C4-2B (cell line): ENCODE measurements around the gene SLC10A7.

Experiments used
- H3K27ac ChIP-seq: fragments of 450-650 bp; 2 replicates; pipeline ENCODE4 v1.5.1; 2017
- ZFX ChIP-seq: fragments of 450-650 bp; IDR thresholded peaks from 2 replicates; pipeline ENCODE4 v1.6.1; 2017
- TF ChIP-seq, protein P1 (sequence below): fragments of 450-650 bp; conservative IDR thresholded peaks from 2 replicates; pipeline ENCODE4 v1.5.1; 2017; ENCODE audit warnings: mild to moderate bottlenecking

The SLC10A7 gene

DNA sequence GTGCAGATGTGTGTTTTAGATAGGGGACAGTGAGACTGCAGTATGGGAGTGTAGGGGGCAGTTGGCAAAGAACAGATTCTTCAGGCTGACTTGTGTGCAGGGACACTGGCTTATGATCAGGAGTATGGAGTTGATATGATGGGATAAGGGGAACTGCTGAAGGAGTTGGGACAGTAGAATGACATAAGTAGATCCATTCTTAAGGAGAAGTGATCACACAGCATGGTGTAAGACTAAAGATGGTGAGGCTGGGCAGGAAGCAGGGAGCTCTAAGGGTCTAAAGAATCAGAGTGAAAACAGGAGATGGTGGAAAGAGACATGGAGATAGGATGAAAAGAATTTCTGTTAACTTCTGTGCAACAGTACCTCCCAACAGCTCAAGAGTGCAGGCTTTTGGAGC, 236.7 kb downstream of the SLC10A7 start:
- TF ChIP-seq, protein P1, sequence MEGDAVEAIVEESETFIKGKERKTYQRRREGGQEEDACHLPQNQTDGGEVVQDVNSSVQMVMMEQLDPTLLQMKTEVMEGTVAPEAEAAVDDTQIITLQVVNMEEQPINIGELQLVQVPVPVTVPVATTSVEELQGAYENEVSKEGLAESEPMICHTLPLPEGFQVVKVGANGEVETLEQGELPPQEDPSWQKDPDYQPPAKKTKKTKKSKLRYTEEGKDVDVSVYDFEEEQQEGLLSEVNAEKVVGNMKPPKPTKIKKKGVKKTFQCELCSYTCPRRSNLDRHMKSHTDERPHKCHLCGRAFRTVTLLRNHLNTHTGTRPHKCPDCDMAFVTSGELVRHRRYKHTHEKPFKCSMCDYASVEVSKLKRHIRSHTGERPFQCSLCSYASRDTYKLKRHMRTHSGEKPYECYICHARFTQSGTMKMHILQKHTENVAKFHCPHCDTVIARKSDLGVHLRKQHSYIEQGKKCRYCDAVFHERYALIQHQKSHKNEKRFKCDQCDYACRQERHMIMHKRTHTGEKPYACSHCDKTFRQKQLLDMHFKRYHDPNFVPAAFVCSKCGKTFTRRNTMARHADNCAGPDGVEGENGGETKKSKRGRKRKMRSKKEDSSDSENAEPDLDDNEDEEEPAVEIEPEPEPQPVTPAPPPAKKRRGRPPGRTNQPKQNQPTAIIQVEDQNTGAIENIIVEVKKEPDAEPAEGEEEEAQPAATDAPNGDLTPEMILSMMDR: no peak
- no peak for TF ChIP-seq ZFX
- H3K27ac ChIP-seq: no peak overlapping the region

DNA sequence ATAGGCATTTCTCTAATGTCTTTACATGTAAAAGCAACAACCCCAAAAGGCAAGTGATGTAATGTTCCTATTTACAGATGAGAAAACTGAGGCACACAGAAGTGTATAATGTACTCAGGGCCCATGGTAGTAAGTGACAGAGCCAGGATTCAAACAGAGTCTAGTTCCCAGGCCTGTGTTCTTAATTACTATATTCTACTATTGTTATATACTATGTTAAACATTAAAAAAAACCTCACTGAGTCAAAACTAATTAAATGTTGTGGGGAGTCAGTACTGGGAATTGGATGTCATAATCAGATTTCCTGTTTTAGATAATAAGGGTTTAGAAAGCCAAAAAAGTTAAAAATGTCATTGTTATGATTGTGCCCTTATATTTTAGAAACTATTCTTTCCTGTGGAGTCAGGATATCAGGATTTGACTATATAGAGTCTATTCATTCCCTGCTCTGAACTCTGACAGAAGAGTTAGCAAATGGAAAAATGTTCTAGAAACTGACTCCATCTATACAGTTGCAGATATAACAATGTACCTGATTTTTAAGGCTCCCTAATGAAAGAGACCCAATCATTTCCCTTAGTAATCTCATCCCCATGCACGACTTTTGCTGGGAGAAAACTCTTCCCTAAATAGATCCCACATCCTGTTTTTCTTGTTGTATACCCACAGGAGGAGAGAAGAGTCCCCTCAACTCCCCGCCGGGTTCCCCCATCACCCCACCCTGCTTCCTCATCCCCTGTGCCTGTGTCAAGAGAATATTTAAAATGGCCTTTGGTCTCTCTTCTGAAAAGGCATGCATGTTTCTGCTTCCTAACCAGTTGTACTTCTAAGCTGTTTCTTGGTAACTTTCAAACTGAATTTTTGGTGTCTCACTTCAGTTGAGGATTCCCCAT, 237.7 kb downstream of the SLC10A7 start:
- H3K27ac ChIP-seq: no peak overlapping the region
- no peak for TF ChIP-seq ZFX
- TF ChIP-seq, protein P1: no peak

DNA sequence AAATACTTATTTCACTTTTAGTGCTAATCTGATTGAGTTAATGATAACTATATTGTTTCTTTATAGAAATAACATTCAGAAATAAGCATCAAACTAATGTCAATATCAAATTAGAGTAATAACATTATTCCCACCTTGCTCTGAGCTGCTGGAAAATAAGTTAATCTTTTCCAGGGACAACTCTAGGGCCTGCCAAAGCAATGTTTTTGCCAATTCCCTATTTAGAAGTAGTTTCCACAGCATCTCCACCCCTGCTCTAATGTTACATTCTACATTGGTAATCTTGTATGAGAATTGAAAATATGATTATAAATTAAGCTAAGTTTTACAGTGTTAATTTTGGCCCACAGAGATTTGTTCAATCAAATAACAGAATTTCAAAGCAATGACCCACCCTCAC, 239.1 kb downstream of the SLC10A7 start:
- no peak for TF ChIP-seq ZFX
- TF ChIP-seq, protein P1: no peak
- no peak overlapping the region for H3K27ac ChIP-seq

DNA sequence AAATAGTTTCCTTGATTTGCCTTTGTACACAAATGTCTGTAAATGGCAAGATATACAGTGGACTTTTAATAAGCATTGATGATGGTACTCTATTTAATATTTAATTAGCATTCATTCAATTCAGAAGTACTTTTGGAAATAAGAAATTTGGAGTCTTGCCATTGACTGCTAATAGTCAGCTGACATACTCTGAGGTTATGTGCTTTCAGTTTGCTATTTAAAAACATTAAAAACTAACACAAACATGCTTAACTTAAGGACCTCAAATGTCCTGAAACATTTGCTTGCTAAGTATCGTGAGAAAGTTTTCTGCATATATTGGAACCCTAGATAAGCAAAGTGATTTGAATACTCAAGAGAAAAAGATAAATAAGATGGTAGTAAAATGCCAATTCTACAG, 242.8 kb downstream of the SLC10A7 start:
- H3K27ac ChIP-seq: no peak overlapping the region
- TF ChIP-seq, protein P1: no peak
- TF ChIP-seq ZFX: no peak

DNA sequence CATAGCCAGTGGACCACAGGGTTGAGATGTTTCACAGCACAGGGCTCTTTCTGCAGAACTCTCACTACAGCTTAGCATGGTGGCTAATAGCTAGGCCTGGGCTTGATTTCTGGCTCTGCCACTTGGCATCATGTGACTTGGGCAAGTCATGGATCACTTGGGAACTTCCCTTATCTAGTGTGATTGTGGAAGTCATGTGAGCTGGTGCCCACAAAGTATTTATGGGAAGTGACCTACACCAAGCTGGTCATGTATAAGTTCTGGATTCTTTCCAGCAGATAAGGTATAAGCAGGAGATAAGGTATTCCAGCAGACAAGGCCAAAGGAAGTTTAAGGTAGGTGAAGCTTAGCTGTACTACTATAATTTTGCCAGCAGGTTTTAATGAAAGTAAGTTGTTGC, 246.4 kb downstream of the SLC10A7 start:
- TF ChIP-seq, protein P1: no peak
- no peak for TF ChIP-seq ZFX
- no peak overlapping the region for H3K27ac ChIP-seq

DNA sequence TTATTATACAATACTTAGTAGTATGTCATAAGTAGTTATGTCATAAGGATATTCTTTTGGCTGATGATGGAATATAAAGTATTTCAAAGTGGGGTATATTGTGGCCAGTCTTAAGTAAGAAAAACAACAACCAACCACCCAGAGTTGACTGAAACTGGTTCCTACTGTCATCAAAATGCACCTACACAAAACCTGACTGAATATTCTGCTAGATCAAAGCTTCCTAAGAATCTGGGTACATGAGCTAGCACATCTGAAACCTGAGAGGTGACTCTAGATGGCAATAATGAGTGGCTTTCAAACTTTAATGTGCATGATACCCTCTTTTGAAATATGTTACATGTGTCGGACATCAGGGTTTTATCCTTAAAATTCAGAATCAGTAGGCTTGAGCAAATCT, 247.0 kb downstream of the SLC10A7 start:
- no peak overlapping the region for H3K27ac ChIP-seq
- TF ChIP-seq, protein P1: no peak
- no peak for TF ChIP-seq ZFX

DNA sequence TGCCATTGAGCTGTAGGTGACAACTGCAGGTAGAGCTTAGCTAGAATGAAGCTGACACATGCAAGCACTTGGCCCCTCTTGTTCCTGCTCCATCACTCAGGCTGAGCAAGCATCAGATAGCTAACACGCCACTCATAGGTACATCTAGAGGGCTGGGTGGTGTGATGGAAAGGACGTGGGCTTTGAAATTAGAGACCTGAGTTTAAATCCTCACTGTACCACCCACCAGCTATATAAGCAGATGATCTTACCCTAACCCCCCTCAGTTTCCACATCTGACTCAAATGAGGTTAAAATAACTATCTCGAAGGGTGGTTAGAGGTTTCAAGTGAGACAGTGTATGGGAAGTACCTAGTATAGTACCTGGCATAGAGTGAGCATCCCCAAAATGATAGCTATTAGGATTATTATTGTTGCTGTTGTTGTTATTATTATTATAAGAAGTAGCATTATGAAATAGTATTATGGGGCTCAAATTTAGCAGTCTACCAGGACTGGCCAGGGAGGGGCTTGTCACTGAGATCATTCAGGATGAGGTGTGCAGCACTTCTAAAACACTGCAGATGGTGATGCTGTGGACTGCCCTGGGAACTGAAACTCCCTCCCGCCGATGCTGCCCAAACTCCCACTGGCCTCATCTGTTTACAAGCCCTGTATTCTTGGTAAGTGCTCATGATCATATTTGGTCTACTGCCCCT, 248.4 kb downstream of the SLC10A7 start:
- H3K27ac ChIP-seq: no peak overlapping the region
- TF ChIP-seq, protein P1: no peak
- TF ChIP-seq ZFX: no peak
